ENCODE measurements around the gene CCHCR1.

- TF ChIP-seq POLR2AphosphoS5 (IDR thresholded peaks at IDR 0.05; ENCODE audit: low read depth, low read length) (no peak), POLR2A (IDR thresholded peaks at IDR 0.05; ENCODE audit: low read depth, low read length) (no peak)
Measured at GRCh38 chr6:31130751-31131150, 26.9 kb downstream of the CCHCR1 start.
